Activated naive CD4-positive, alpha-beta T cell treated with anti-CD3 and anti-CD28 coated beads, Interleukin-2, amount 50 U/mL, for 24 hours (primary cell): ENCODE results near the gene C1orf87.

Experiments used
- H3K27ac Mint-ChIP-seq: one replicate; pipeline ENCODE4 v1.8.0; 2021; ENCODE audit warnings: mild to moderate bottlenecking, mixed read lengths
- H3K27me3 Mint-ChIP-seq: one replicate; pipeline ENCODE4 v1.8.0; 2021; ENCODE audit warnings: mixed read lengths
- H3K36me3 Mint-ChIP-seq: one replicate; pipeline ENCODE4 v1.8.0; 2021; ENCODE audit warnings: mixed read lengths
- H3K4me1 Mint-ChIP-seq: one replicate; pipeline ENCODE4 v1.8.0; 2021; ENCODE audit warnings: mixed read lengths
- H3K4me3 Mint-ChIP-seq: one replicate; pipeline ENCODE4 v1.8.0; 2021; ENCODE audit warnings: mild to moderate bottlenecking, mixed read lengths
- H3K9me3 Mint-ChIP-seq: one replicate; pipeline ENCODE4 v1.8.0; 2021; ENCODE audit warnings: mixed read lengths

The C1orf87 gene

GRCh38 chr1:60078182-60078581 lies 4.6 kb upstream of the C1orf87 start:
- Mint-ChIP-seq H3K36me3 (no peaks in the 10 kb centered on the region), H3K4me1 (no peaks in the 10 kb centered on the region), H3K9me3 (no peaks in the 10 kb centered on the region), H3K4me3 (no peak overlapping the region), H3K27me3 (peaks cover 28% of the 10 kb centered on the region), H3K27ac (no peak overlapping the region)

DNA sequence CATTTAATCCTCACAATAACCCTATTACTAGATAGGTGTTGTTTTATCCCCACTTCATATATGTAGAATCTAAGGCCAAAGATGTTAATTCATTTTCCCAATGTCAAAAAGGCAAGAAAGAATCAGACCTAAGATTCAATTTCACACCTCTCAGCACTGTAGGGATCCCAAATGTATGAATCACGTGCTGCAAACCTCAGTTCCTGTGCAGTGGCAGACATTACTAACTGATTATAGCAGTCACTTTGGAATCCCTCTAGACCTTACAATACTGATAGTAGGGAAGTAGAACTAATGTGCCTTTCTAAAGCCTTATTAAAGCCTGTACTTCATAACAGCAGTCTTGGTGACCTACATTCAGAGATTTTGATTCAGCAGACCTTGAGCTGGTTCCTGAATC lies 2.3 kb downstream of the C1orf87 start:
- no peaks in the 10 kb centered on the region for H3K4me1 Mint-ChIP-seq
- H3K9me3 Mint-ChIP-seq: no peaks in the 10 kb centered on the region
- no peaks in the 10 kb centered on the region for H3K36me3 Mint-ChIP-seq
- no peak overlapping the region for H3K27ac Mint-ChIP-seq
- no peak overlapping the region for H3K4me3 Mint-ChIP-seq
- H3K27me3 Mint-ChIP-seq: peaks cover 36% of the 10 kb centered on the region

DNA sequence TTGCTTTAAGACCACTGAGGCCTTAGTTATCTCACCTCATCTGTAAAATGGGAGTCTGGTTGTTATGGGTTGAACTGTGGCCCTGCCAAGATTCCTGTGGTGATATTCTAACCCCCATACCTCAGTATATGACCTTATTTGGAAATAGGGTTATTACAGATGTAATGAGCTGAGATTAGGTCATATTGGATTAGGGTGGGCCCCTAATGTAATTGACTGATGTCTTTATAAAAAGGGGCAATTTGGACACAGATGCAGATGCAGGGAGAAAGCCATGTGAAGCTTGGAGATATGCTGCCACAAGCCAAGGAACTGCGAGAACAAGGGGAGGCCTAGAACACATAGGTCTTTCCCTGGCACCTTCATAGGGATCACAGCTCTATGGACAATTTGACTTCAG lies 3.9 kb downstream of the C1orf87 start:
- no peaks in the 10 kb centered on the region for H3K36me3 Mint-ChIP-seq
- no peaks in the 10 kb centered on the region for H3K4me1 Mint-ChIP-seq
- H3K27ac Mint-ChIP-seq: no peak overlapping the region
- H3K9me3 Mint-ChIP-seq: no peaks in the 10 kb centered on the region
- H3K27me3 Mint-ChIP-seq: peaks cover 24% of the 10 kb centered on the region
- H3K4me3 Mint-ChIP-seq: no peak overlapping the region

DNA sequence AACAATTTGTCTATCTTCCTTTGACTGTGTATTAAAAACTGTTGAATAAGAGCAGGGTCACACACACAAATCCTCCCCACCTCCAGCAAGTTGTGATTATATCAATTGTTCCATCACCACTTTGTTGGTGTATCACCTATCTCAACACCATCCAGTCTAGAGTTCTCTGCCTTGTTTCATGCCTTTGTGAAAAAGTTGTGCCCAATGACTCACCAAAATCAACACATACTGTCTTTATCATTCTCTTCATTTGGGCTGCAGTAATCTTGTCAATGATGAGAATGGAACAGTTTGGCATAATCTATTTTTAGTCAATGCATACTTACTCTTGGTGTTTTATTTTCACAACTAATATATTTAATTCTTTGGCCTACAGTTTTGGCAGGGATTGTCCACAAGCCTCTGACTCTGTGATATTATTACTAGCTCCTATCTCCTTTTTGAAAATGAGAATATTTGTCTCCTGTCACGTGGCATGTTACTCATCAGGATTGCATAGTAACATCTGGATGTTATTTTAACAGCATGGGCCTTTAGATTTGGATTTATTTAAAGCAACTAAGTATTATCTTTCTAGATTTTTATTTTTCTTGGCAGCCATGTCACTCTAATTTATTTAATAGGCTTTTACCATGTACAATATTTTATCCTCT lies 5.1 kb downstream of the C1orf87 start:
- no peaks in the 10 kb centered on the region for H3K9me3 Mint-ChIP-seq
- H3K36me3 Mint-ChIP-seq: no peaks in the 10 kb centered on the region
- H3K27ac Mint-ChIP-seq: no peak overlapping the region
- no peaks in the 10 kb centered on the region for H3K4me1 Mint-ChIP-seq
- H3K27me3 Mint-ChIP-seq: peaks cover 20% of the 10 kb centered on the region
- no peak overlapping the region for H3K4me3 Mint-ChIP-seq

GRCh38 chr1:60066001-60066400 lies 7.6 kb downstream of the C1orf87 start:
- H3K9me3 Mint-ChIP-seq: no peaks in the 10 kb centered on the region
- H3K27me3 Mint-ChIP-seq: peaks cover 2% of the 10 kb centered on the region
- no peaks in the 10 kb centered on the region for H3K4me1 Mint-ChIP-seq
- H3K27ac Mint-ChIP-seq: no peak overlapping the region
- H3K36me3 Mint-ChIP-seq: no peaks in the 10 kb centered on the region
- no peak overlapping the region for H3K4me3 Mint-ChIP-seq

DNA sequence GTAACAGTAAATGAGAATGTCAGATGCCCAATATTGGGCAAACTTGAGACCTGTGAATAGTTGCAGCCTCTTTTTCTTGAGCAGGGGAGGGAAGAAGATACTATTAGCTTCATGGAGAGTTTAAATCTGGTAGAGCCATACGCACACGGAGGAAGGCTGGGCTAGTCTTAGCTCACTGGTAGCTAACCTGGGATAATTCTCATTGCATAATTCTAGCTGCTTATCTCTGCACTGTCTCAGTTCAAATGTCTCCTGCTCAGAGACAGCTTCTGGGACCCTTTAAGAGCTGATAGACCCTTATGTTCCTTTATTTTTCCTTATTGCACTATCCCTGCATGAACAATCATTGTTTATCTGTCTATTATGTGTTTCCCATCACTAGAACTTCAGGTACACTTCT lies 8.4 kb downstream of the C1orf87 start:
- H3K4me3 Mint-ChIP-seq: no peak overlapping the region
- no peaks in the 10 kb centered on the region for H3K4me1 Mint-ChIP-seq
- H3K9me3 Mint-ChIP-seq: no peaks in the 10 kb centered on the region
- no peak overlapping the region for H3K27ac Mint-ChIP-seq
- no peaks in the 10 kb centered on the region for H3K36me3 Mint-ChIP-seq
- H3K27me3 Mint-ChIP-seq: peaks cover 2% of the 10 kb centered on the region

DNA sequence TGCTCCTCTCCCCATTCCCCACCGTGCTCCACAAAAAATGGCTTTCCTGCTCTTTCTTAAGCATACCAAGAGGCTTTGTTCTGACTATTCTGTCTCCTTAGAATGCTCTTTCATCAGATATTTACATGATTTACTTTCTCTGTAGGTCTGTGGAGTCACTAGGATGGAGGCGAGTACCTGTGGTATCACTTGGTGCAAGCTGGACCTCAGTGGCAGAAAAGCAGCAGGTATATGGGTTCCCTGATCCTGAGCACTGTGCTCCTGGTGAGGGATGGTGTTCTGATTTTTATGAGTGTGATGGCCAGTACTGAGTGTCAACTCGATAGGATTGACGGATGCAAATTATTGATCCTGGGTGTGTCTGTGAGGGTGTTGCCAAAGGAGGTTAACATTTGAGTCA lies 10.0 kb downstream of the C1orf87 start:
- no peaks in the 10 kb centered on the region for H3K4me1 Mint-ChIP-seq
- H3K36me3 Mint-ChIP-seq: no peaks in the 10 kb centered on the region
- no peaks in the 10 kb centered on the region for H3K27me3 Mint-ChIP-seq
- H3K27ac Mint-ChIP-seq: no peak overlapping the region
- no peaks in the 10 kb centered on the region for H3K9me3 Mint-ChIP-seq
- no peak overlapping the region for H3K4me3 Mint-ChIP-seq

- H3K9me3 Mint-ChIP-seq: no peaks in the 10 kb centered on the region
- no peak overlapping the region for H3K27ac Mint-ChIP-seq
- H3K4me3 Mint-ChIP-seq: no peak overlapping the region
- H3K27me3 Mint-ChIP-seq: no peaks in the 10 kb centered on the region
- H3K4me1 Mint-ChIP-seq: no peaks in the 10 kb centered on the region
- no peaks in the 10 kb centered on the region for H3K36me3 Mint-ChIP-seq
Measured at GRCh38 chr1:60059468-60059867, 14.1 kb downstream of the C1orf87 start.

DNA sequence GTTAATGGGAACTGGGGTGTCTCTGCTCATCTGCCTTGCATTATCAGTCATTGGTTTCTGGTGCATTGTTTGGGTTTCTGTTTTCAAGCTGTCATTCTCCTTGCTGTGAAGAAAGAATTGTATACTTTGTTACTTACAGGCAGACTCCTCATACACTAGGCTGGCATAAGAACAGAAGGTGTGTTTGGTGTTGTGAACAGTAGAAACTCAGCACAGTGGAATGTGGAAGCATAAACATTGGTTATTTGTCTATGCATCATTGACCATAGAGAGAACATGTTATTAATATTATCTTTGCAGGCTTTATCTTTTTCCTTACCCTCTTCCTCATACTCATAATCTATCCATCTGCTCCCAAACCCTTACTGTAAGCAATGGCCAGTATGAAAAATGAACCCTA lies 18.2 kb downstream of the C1orf87 start:
- Mint-ChIP-seq H3K4me3 (no peak overlapping the region), H3K4me1 (no peaks in the 10 kb centered on the region), H3K36me3 (no peaks in the 10 kb centered on the region), H3K27me3 (peaks cover 9% of the 10 kb centered on the region), H3K9me3 (peaks cover 13% of the 10 kb centered on the region), H3K27ac (no peak overlapping the region)

DNA sequence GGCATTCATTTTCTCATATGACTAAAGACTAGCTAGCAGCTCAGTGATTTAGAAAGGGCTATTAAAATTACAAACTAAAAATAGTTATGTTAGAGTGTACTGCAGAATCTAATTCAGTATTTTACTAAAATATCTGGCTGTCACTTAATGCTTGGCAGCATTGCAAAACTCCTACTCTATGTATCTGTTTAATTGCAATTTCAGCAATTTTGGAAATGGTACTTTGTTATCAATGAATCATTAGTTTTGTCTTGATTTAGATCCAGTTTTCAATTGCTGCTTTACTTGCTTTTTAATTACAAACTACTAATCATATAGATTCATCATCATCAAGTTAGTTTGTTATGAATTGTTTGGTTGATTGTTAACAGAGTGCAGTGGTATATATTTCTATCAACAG lies 19.2 kb downstream of the C1orf87 start:
- peaks cover 9% of the 10 kb centered on the region for H3K27me3 Mint-ChIP-seq

DNA sequence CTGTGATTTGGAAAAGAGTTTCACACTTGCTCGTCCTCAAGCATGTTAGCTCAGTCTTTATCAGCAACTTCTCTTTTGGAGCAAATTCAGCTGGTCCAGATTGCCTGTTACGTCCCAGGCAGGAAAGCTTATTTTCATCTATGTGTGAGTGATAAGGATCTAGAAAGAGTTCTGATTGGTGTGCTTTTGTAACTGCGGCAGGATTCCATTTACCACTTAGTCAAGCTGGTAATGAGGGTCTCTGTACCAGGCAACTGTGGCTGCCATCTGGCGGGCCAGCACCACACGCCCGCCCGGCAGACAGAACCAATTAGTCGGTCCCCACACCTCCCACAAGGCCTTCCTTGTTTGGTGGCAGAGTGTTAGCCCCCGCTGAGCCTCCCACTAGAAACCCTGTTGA lies 21.0 kb downstream of the C1orf87 start:
- no peaks in the 10 kb centered on the region for H3K4me1 Mint-ChIP-seq
- peaks cover 18% of the 10 kb centered on the region for H3K9me3 Mint-ChIP-seq
- H3K27me3 Mint-ChIP-seq: peaks cover 9% of the 10 kb centered on the region
- no peak overlapping the region for H3K27ac Mint-ChIP-seq
- H3K4me3 Mint-ChIP-seq: no peak overlapping the region
- H3K36me3 Mint-ChIP-seq: no peaks in the 10 kb centered on the region

More for the DNA sequence above, 19.2 kb downstream of the C1orf87 start:
- Mint-ChIP-seq H3K9me3 (peaks cover 17% of the 10 kb centered on the region), H3K36me3 (no peaks in the 10 kb centered on the region), H3K27ac (no peak overlapping the region), H3K4me3 (no peak overlapping the region), H3K4me1 (no peaks in the 10 kb centered on the region)

DNA sequence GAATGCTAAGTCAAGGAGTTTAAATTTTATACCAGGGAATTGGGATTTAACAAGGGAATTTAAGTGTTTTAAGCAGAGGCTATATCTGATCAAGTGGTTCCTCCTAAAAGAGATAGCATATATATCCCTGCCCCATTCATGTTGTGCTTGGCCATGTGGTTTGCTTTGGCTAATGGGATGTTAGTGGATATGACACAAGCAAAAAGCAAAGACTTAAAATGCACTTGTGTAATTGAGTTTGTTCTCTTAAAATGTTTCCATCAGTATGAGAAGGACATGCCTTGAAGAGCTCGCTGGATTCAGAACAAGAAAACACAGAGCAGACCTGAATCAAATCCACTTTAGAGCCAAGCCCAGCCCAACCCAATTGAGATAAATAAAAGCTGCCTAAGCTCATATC lies 22.4 kb downstream of the C1orf87 start:
- H3K9me3 Mint-ChIP-seq: peaks cover 18% of the 10 kb centered on the region
- H3K4me1 Mint-ChIP-seq: no peaks in the 10 kb centered on the region
- H3K27me3 Mint-ChIP-seq: peaks cover 9% of the 10 kb centered on the region
- H3K27ac Mint-ChIP-seq: no peak overlapping the region
- no peak overlapping the region for H3K4me3 Mint-ChIP-seq
- no peaks in the 10 kb centered on the region for H3K36me3 Mint-ChIP-seq

DNA sequence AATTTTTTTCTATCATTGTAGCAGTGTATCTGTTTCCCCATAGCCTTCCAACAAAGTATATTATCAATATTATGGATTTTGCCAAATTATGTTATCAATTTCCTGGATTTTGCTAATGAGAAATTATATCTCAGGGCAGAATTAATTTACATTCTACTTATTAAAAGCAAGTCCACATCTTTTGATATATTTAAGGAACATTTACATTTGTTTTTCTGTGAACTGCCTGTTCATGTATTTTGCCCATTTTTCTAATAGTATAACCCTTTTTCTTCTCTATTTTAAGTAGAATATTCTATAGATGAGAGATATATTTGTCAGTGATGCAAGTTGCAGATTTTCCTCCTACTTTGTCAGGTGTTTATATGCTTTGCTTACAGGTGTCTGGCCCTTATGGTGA lies 24.4 kb downstream of the C1orf87 start:
- Mint-ChIP-seq H3K4me3 (no peak overlapping the region), H3K4me1 (no peaks in the 10 kb centered on the region), H3K36me3 (no peaks in the 10 kb centered on the region), H3K27me3 (peaks cover 9% of the 10 kb centered on the region), H3K9me3 (peaks cover 18% of the 10 kb centered on the region), H3K27ac (no peak overlapping the region)

DNA sequence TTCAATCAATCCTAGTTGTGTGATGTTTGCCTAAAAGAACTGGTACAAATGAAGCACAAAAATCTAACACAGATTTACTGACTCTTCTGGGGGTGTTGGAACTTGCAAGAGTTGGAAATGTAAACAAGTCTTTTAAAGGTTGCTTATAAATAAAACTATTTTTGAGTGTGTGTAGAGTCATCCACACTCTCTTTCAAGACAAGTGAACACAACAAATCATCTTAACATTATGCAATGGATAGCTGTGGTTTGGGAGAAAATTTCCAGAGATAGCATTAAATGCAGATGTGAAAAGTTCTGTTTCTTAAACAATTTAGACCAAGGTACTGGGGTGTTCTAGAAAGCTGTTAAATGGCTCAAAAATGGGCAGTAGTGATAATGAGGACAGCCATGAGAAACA lies 28.7 kb downstream of the C1orf87 start:
- Mint-ChIP-seq H3K27me3 (no peaks in the 10 kb centered on the region), H3K4me1 (no peaks in the 10 kb centered on the region), H3K36me3 (no peaks in the 10 kb centered on the region), H3K9me3 (peaks cover 5% of the 10 kb centered on the region), H3K4me3 (no peak overlapping the region), H3K27ac (no peak overlapping the region)

GRCh38 chr1:60041783-60042182 lies 31.8 kb downstream of the C1orf87 start:
- Mint-ChIP-seq H3K4me1 (no peaks in the 10 kb centered on the region), H3K36me3 (no peaks in the 10 kb centered on the region), H3K9me3 (no peaks in the 10 kb centered on the region), H3K27ac (no peak overlapping the region), H3K27me3 (no peaks in the 10 kb centered on the region), H3K4me3 (no peak overlapping the region)

GRCh38 chr1:60037669-60038068 lies 35.9 kb downstream of the C1orf87 start:
- Mint-ChIP-seq H3K27me3 (no peaks in the 10 kb centered on the region), H3K9me3 (no peaks in the 10 kb centered on the region), H3K27ac (no peak overlapping the region), H3K4me1 (no peaks in the 10 kb centered on the region), H3K4me3 (no peak overlapping the region), H3K36me3 (no peaks in the 10 kb centered on the region)

- Mint-ChIP-seq H3K9me3 (no peaks in the 10 kb centered on the region), H3K4me3 (no peak overlapping the region), H3K27me3 (no peaks in the 10 kb centered on the region), H3K36me3 (no peaks in the 10 kb centered on the region), H3K4me1 (no peaks in the 10 kb centered on the region), H3K27ac (no peak overlapping the region)
Measured at GRCh38 chr1:60036856-60037460, 36.6 kb downstream of the C1orf87 start.
